GM12872 (cell line): Measurements from ENCODE around the gene UBR4.

Source experiments
- CTCF ChIP-seq: IDR thresholded peaks from 3 replicates; pipeline ENCODE4 v1.5.1; 2011; ENCODE audit warnings: low read depth, mild to moderate bottlenecking, low read length, moderate library complexity; ENCODE audit not compliant: insufficient read depth

UBR4 gene

DNA sequence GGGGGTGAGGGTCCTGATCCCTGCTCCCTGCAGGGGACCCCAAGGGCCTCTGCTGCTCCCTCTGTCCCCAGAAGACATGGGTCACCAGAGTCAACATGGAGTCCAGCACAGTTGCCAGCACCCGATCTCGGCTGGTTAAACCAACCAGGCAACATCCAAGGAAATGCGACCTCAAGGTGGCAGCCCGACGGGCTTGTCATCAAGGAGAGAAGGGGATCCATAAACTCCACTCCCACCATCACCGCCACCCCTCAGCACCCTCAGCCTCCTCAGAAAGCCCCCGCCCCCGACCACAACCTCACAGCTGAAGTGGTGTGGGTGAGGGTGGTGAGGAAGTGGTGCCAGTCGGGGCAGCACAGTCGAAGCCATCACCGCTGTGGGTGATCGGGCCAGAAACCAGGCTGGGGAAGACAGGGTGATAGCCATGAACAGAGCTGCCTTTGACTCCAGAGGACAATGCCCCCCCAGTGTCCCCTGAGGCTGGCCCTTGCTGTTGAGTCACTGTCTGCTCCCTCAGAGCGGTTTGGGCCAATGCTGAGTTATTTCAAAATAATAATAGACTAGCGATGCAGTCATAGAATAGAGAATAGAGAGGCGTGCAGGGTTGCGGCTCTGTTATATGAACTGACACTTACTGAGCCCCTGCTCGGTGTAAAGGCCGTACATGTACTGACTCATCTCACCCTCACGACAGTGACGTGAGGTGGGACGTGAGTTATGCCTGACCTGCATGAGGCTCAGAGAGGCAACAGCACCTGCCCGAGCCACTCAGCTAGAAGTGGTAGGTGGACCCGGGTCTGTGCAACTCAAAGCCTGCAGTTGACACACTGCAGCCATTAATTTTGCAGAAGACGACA lies 164.9 kb downstream of the UBR4 start:
- TF ChIP-seq CTCF = no peak

- TF ChIP-seq CTCF = no peak
These were observed 165.6 kb downstream of the UBR4 start for GRCh38 chr1:19044471-19044870.

GRCh38 chr1:19043579-19044443 lies 166.3 kb downstream of the UBR4 start:
- no peak for TF ChIP-seq CTCF

GRCh38 chr1:19042675-19043578 lies 167.1 kb downstream of the UBR4 start:
- TF ChIP-seq CTCF = no peak

- no peak for TF ChIP-seq CTCF
These were observed 169.9 kb downstream of the UBR4 start for GRCh38 chr1:19040010-19040680.

GRCh38 chr1:19038732-19039131 lies 171.3 kb downstream of the UBR4 start:
- TF ChIP-seq CTCF = no peak
